ENCODE data around the gene PPFIA3.

PPFIA3 gene

GRCh38 chr19:49092686-49093085 is 26.7 kb upstream of the PPFIA3 start:
- no peak overlapping the region for H3K4me3 ChIP-seq (replicated peaks in 1 of 2; ENCODE audit: low read depth in 2 of 2, low read length in 2 of 2)
- TF ChIP-seq CTCF (IDR thresholded peaks at IDR 0.05; ENCODE audit: low read depth, low read length) = no peak
- no peak for DNase-seq (ENCODE audit: low read depth in 2 of 2)

GRCh38 chr19:49094505-49095482 is 24.6 kb upstream of the PPFIA3 start:
- no peak for TF ChIP-seq CTCF (IDR thresholded peaks at IDR 0.05; ENCODE audit: low read depth, low read length)
- peak in 1 of 2 donors; percentile 26 for DNase-seq (ENCODE audit: low read depth in 2 of 2)
- no peak overlapping the region for H3K4me3 ChIP-seq (replicated peaks in 1 of 2; ENCODE audit: low read depth in 2 of 2, low read length in 2 of 2)

- peak; percentile 98 for TF ChIP-seq CTCF (IDR thresholded peaks at IDR 0.05; ENCODE audit: low read depth, low read length)
- no peak overlapping the region for H3K4me3 ChIP-seq (replicated peaks in 1 of 2; ENCODE audit: low read depth in 2 of 2, low read length in 2 of 2)
- DNase-seq (ENCODE audit: low read depth in 2 of 2) = peak; percentile 79 to 81
Observed at GRCh38 chr19:49097453-49098288, 21.7 kb upstream of the PPFIA3 start.

- no peak for TF ChIP-seq CTCF (IDR thresholded peaks at IDR 0.05; ENCODE audit: low read depth, low read length)
- no peak for DNase-seq (ENCODE audit: low read depth in 2 of 2)
- H3K4me3 ChIP-seq (replicated peaks in 1 of 2; ENCODE audit: low read depth in 2 of 2, low read length in 2 of 2) = no peak overlapping the region
Observed at GRCh38 chr19:49098795-49099194, 20.5 kb upstream of the PPFIA3 start.

- no peak for TF ChIP-seq CTCF (IDR thresholded peaks at IDR 0.05; ENCODE audit: low read depth, low read length)
- H3K4me3 ChIP-seq (replicated peaks in 1 of 2; ENCODE audit: low read depth in 2 of 2, low read length in 2 of 2) = no peak overlapping the region
- DNase-seq (ENCODE audit: low read depth in 2 of 2) = no peak
Observed at GRCh38 chr19:49101160-49101559, 18.2 kb upstream of the PPFIA3 start.

- no peak for TF ChIP-seq CTCF (IDR thresholded peaks at IDR 0.05; ENCODE audit: low read depth, low read length)
- no peak overlapping the region for H3K4me3 ChIP-seq (replicated peaks in 1 of 2; ENCODE audit: low read depth in 2 of 2, low read length in 2 of 2)
- DNase-seq (ENCODE audit: low read depth in 2 of 2) = no peak
Observed at GRCh38 chr19:49102303-49102702, 17.0 kb upstream of the PPFIA3 start.
